GM19372 (cell line): ENCODE measurements around the gene FKTN.

Experiments
- ATAC-seq: cut with Tn5 transposase; IDR thresholded peaks from one replicate; pipeline ENCODE4 v1.9.1; 2021; ENCODE audit warnings: mild to moderate bottlenecking, low read depth, moderate library complexity; ENCODE audit not compliant: unreplicated experiment

Gene FKTN

DNA sequence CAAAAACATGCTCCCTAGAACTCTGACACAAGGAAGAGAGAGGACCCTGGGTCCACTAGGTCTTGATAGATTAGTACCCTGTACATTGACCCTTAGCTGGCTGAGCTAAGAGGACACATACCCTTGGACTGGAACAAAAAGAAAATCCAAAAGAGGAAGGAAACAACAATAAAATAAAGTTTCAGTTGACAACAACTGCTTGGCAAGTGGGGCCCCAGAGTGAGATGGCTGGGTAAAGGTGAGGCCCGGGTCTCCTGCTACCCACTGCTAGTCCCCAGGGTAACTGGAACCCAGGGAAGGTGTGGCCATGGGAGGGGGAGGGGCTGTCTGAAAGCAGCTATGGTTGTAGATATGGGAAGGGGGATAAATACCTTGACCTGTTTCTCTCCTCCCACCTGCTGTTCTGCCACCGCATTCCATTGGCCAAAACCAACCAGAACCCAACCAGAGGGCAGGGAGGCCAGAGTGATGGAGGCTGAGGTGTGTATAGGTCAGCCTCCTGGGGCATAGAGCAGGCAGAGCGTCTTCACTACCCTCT, 116.0 kb downstream of the FKTN start:
- no peak for ATAC-seq

DNA sequence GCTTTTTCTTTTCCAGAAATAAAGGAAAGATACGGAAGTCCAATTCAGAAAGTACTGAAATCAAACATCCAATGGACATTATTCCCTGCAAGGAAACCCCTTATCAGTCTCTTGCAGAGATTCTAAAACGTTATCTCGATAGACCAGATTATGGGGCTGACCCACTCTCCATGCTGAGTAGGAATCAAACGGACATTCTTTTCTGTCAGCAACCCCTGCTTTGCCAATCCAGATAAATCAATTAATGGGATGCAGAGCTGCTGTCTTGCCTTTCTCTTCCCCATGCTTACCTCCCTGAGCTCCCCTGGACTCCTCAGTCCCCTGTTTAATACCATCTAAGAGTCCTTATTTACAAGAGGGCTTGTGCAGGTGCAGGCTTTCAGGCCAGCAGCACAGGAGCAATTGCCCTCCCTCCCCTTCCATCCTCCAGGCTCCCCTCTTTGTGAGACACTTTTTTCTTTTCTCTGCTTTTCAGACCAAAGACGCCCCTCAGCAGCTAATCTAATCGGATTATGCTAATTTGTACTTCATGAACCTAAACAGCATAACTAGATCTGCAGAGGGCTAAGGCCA, 118.5 kb downstream of the FKTN start:
- ATAC-seq = no peak

DNA sequence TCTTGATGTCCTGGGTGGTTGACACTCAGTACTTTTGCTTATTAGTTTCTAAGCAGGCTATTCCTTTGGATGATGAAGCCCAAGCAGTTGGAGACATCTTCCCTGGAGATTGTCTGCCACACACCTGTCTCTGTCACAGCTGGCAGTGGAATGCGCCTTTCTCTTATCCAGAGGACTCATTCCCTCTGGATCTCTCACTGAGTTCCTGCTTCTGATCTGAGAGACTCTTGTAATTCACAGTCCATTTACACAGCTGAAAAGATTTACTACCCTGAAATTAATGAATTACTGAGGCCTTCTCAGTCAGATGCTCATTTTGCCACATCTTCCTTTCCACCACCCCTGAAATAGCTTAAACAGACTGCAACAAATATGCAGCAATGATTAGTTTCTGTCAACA, 120.2 kb downstream of the FKTN start:
- ATAC-seq = no peak

DNA sequence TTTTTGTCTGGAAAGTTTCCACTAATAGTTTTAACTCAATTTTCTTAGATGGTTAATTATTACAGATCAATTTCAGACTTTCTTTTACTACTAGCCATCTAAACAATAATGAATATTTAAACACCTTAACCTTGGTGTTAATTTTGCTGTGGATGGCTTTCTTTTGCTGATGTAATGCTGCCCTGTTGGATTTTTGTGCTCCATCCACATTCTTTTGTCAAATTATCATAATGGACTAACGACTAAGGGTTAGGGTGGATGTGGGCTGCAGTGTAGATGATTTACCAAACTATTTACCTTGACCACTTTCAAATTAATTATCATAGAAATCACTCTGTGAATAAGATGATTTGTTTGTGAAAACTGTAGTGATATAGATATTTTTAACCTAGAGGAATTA, 120.8 kb downstream of the FKTN start:
- no peak for ATAC-seq

DNA sequence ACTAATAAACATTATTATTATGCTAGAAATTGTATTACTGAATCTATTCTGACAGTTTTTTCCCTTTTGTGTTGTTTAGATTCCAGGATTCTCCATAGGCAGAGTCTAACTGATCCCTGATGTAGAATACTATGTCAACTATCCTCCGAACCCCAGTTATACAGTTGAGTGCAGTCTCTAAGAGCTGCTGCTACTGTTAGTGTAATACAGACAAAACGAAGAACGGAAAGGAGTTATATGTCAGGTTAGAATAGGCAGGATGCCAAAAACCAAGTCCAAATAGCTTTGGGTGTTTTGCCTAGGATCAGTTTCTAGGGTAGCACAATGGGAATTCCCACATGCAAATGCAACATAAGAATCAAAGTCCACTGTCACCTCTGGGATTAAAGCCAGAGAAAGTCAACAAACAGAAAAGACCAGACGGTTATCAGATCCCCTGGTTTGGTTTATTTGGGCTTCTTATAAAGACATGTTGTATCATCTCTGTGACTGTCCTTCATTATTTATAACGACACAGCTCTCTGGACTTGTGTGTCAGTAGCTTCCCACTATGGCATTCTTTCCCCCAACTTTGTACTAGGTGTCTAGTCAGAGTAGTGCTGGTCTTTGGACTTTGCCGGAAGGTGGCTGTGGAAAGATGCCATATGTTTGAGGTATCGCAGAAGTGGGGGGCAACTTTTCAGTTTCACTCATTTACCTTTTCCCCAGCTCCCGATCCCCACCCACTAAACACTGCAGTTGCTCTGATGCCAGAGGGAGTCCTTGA, 121.5 kb downstream of the FKTN start:
- no peak for ATAC-seq

DNA sequence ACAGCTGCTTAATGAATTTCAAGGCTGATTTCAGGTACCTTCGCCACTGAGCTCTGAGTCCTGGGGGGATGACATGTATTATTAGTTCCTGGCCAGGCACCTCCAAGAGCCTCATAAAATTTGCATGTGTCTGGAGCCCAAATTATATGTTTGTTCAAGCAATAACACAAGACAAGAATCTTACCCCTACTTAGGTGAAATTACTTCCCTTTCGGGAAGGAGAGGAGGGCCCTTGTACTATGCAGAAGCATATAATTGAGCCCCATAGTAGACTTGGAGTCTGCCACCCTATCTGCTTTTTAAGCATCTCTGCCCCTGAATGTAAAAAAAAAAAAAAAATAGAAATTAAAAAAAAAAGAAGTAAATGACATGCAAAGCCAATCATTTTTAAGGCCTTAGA, 123.4 kb downstream of the FKTN start:
- ATAC-seq = no peak

DNA sequence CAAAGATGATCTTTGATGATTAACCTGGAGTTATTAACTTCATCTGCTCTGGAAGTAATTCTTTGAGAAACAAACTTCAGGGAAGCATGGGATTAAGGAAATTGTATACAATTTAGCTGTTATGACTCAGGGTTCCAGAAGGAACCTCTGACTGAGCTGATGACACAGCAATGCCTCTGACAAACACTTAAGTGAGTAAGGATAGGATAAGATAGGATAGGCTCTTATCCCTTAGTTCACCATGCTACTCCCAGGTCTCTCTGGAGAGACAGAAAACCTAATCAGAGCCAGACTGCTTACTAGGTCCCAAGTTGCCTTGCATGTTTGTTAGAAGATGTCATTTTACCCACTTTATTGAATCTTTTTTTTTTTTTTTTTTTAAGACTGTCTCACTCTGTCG, 123.8 kb downstream of the FKTN start:
- no peak for ATAC-seq

DNA sequence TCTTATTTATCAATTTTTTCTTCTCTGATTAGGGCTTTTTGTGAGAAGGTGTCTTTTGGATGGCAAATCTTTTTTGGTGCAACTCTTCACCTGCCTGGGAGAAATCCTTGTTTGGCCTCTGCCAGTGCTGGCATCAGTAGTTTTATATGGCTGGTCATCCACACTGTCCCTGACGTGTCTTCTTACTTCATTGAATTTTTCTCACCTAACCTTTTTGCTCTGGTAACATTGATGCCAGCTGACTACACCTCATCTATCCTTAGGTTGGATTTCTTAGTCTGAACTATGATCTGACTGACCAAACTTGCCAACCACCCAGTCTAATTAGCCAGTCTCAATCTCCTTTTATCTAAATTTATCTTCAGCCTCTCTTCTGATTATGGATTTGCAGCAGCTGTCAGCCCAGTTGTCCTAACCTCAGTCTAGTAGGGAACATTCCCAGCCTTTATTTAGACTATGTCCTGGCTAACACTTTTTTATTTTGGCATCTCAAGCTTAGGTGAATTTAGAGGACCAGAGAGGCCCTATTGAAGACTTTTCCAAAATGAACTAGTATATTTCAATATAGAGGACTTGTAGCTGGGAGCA, 125.9 kb downstream of the FKTN start:
- no peak for ATAC-seq

DNA sequence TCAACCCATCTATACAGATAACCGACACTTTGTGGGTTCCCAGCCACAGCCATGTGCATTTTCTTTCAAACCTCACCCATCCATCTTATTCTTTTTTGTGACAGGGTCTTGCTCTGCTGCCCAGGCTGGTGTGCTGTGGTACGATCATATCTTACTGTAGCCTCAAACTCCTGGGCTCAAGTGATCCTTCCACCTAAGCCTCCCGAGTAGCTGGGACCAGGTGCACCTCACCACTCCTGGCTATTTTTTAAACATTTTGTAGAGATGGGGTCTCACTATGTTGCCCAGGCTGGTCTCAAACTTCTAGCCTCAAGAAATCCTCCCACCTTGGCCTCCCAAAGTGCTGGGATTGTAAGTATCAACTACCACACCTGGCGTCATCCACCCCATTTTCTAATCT, 129.0 kb downstream of the FKTN start:
- ATAC-seq = no peak
